H1 (cell line): Measurements from ENCODE around the gene HNF4A. TPM values are rescaled to one million over a fixed set of nuclear protein-coding genes. Genes with fewer than 3 reads are reported as not detected.

ENCODE experiments used
- CTCF ChIA-PET: fragments of 300-600 bp; sonication (Branson Sonifier 250); formaldehyde crosslinking; loops from one replicate; lab custom pipeline; 2021; ENCODE audit not compliant: partially characterized antibody; lab: Charles Lee
- POLR2A ChIA-PET: fragments of 300-600 bp; sonication (Branson Sonifier 250); formaldehyde crosslinking; loops from one replicate; lab custom pipeline; 2021; ENCODE audit warnings: inconsistent platforms; ENCODE audit not compliant: partially characterized antibody; lab: Charles Lee
- DNase-seq, 2 experiments: peaks; one replicate each; pipeline versions ENCODE4 v3.0.0 to v3.0.0-alpha.2; 2010 to 2022; ENCODE audit warnings: low spot score in 2 of 2, low read depth in 1 of 2, mixed read lengths in 1 of 2
- FAIRE-seq: peaks from 2 replicates; lab custom pipeline; 2011; peaks lifted over from hg19 to GRCh38; lab: Jason Lieb, UNC
- H2AFZ ChIP-seq: 2 replicates; pipeline ENCODE4 v1.8.1; 2012; ENCODE audit warnings: low read length, inconsistent platforms
- H2AK5ac ChIP-seq: 2 replicates; pipeline ENCODE4 v1.6.1; 2013; ENCODE audit warnings: low read depth, low read length
- H2BK120ac ChIP-seq: replicated peaks from 2 replicates; pipeline ENCODE3; 2013; ENCODE audit warnings: low read depth, low read length, inconsistent platforms
- H2BK12ac ChIP-seq: 2 replicates; pipeline ENCODE4 v1.6.1; 2013; ENCODE audit warnings: low read depth, low read length
- H2BK15ac ChIP-seq: 2 replicates; pipeline ENCODE4 v1.6.1; 2013; ENCODE audit warnings: low read length
- H2BK20ac ChIP-seq: 2 replicates; pipeline ENCODE4 v1.6.1; 2013; ENCODE audit warnings: low read length
- H2BK5ac ChIP-seq: 2 replicates; pipeline ENCODE4 v1.6.1; 2013; ENCODE audit warnings: low read depth, low read length
- H3K14ac ChIP-seq: 2 replicates; pipeline ENCODE4 v1.6.1; 2013; ENCODE audit warnings: inconsistent platforms; ENCODE audit not compliant: insufficient read length
- H3K18ac ChIP-seq: 2 replicates; pipeline ENCODE4 v1.6.1; 2013; ENCODE audit warnings: low read length; ENCODE audit errors: extremely low read depth
- H3K23ac ChIP-seq: 2 replicates; pipeline ENCODE4 v1.6.1; 2013; ENCODE audit warnings: inconsistent platforms; ENCODE audit not compliant: insufficient read length
- H3K23me2 ChIP-seq: 2 replicates; pipeline ENCODE4 v1.6.1; 2013; ENCODE audit warnings: low read depth, low read length
- H3K27ac ChIP-seq: 2 replicates; pipeline ENCODE4 v1.6.1; 2011; ENCODE audit warnings: low read depth, low read length, inconsistent platforms
- H3K27me3 ChIP-seq, 4 experiments: replicated peaks in 1 of 4; 1 replicate in 1 of 4; 2 replicates in 3 of 4; pipeline versions ENCODE4 v1.6.1 to v1.8.1; 2011 to 2013; ENCODE audit warnings: low read length in 3 of 4, mild to moderate bottlenecking in 3 of 4, inconsistent platforms in 2 of 4, mixed read lengths in 2 of 4, moderate library complexity in 1 of 4; ENCODE audit not compliant: control insufficient read depth in 3 of 4, insufficient read depth in 3 of 4; ENCODE audit errors: extremely low read depth in 1 of 4
- H3K36me3 ChIP-seq, 4 experiments: 2 replicates each; pipeline versions ENCODE4 v1.6.1 to v1.8.1; 2011 to 2013; ENCODE audit warnings: mild to moderate bottlenecking in 4 of 4, low read length in 3 of 4, moderate library complexity in 2 of 4, control low read depth in 1 of 4, inconsistent platforms in 1 of 4; ENCODE audit not compliant: insufficient read depth in 4 of 4, control insufficient read depth in 2 of 4
- H3K4ac ChIP-seq: replicated peaks from 2 replicates; pipeline ENCODE3; 2013; ENCODE audit warnings: low read length, low read depth, mixed read lengths, inconsistent platforms; ENCODE audit not compliant: insufficient read length
- H3K4me1 ChIP-seq, 4 experiments: replicated peaks in 1 of 4; 1 replicate in 1 of 4; 2 replicates in 3 of 4; pipeline versions ENCODE4 v1.6.1 to v1.8.1; 2011 to 2013; ENCODE audit warnings: low read length in 3 of 4, inconsistent platforms in 2 of 4, mixed read lengths in 1 of 4; ENCODE audit not compliant: insufficient read depth in 4 of 4, control insufficient read depth in 3 of 4
- H3K4me2 ChIP-seq, 2 experiments: 2 replicates each; pipeline versions ENCODE4 v1.6.1 to v1.8.1; 2011 to 2013; ENCODE audit warnings: low read depth in 2 of 2, low read length in 2 of 2, control low read depth in 1 of 2, inconsistent platforms in 1 of 2, mild to moderate bottlenecking in 1 of 2; ENCODE audit not compliant: insufficient read depth in 1 of 2
- H3K4me3 ChIP-seq, 4 experiments: fragments of 200-600, 300-600 bp in 1 of 4; sonication (generic), shearing (Covaris generic), sonication (Bioruptor Twin) in 1 of 4; 2 replicates each; pipeline versions ENCODE4 v1.5.1 to v1.8.1; 2011 to 2016; ENCODE audit warnings: low read length in 4 of 4, low read depth in 3 of 4, control low read depth in 2 of 4, inconsistent platforms in 2 of 4, mild to moderate bottlenecking in 2 of 4, mixed read lengths in 1 of 4, moderate library complexity in 1 of 4; ENCODE audit not compliant: insufficient read depth in 2 of 4; ENCODE audit errors: extremely low read depth in 1 of 4
- H3K56ac ChIP-seq: replicated peaks from 2 replicates; pipeline ENCODE3; 2013; ENCODE audit warnings: low read depth, mild to moderate bottlenecking, mixed read lengths, low read length, inconsistent platforms; ENCODE audit not compliant: insufficient read length
- H3K79me1 ChIP-seq: 2 replicates; pipeline ENCODE4 v1.6.1; 2013; ENCODE audit warnings: low read depth, low read length, control low read depth
- H3K79me2 ChIP-seq, 2 experiments: 2 replicates each; pipeline versions ENCODE4 v1.6.1 to v1.8.1; 2012 to 2013; ENCODE audit warnings: low read length in 2 of 2, mild to moderate bottlenecking in 2 of 2, inconsistent platforms in 1 of 2; ENCODE audit not compliant: insufficient read depth in 2 of 2, control insufficient read depth in 1 of 2
- H3K9ac ChIP-seq, 4 experiments: replicated peaks in 1 of 4; 1 replicate in 1 of 4; 2 replicates in 3 of 4; pipeline versions ENCODE4 v1.6.1 to v1.8.1; 2011 to 2013; ENCODE audit warnings: low read depth in 3 of 4, low read length in 3 of 4, control low read depth in 2 of 4, mild to moderate bottlenecking in 2 of 4, moderate library complexity in 2 of 4, inconsistent platforms in 1 of 4; ENCODE audit errors: extremely low read depth in 1 of 4
- H3K9me3 ChIP-seq, 2 experiments: 2 replicates each; pipeline versions ENCODE4 v1.6.1 to v1.8.1; 2012 to 2013; ENCODE audit warnings: mild to moderate bottlenecking in 2 of 2, moderate library complexity in 2 of 2, control low read depth in 1 of 2, inconsistent platforms in 1 of 2, low read depth in 1 of 2, low read length in 1 of 2, mixed read lengths in 1 of 2; ENCODE audit not compliant: insufficient read depth in 2 of 2
- H4K20me1 ChIP-seq, 2 experiments: replicated peaks in 1 of 2; 2 replicates each; pipeline versions ENCODE3 to v1.8.1; 2011 to 2013; ENCODE audit warnings: inconsistent platforms in 2 of 2, low read length in 2 of 2, mild to moderate bottlenecking in 1 of 2; ENCODE audit not compliant: insufficient read depth in 2 of 2, control insufficient read depth in 1 of 2
- H4K5ac ChIP-seq: 2 replicates; pipeline ENCODE4 v1.6.1; 2013; ENCODE audit warnings: low read length, low read depth, mixed read lengths, inconsistent platforms; ENCODE audit not compliant: insufficient read length
- H4K8ac ChIP-seq: 2 replicates; pipeline ENCODE4 v1.8.0; 2013; ENCODE audit warnings: mild to moderate bottlenecking, moderate library complexity, low read length, inconsistent platforms; ENCODE audit not compliant: insufficient read depth; ENCODE audit errors: extremely low read depth
- H4K91ac ChIP-seq: replicated peaks from 2 replicates; pipeline ENCODE3; 2013; ENCODE audit warnings: low read length, mixed read lengths, inconsistent platforms; ENCODE audit not compliant: insufficient read length
- ASH2L ChIP-seq: fragments of 200-600, 300-600 bp; sonication (generic); IDR thresholded peaks from one replicate; pipeline ENCODE4 v1.7.1; 2017; ENCODE audit warnings: low read length
- ATF3 ChIP-seq: IDR thresholded peaks from 2 replicates; pipeline ENCODE4 v1.6.1; 2011; ENCODE audit warnings: low read depth, mild to moderate bottlenecking, low read length; ENCODE audit not compliant: insufficient read depth
- POLR2A ChIP-seq, 2 experiments: IDR thresholded peaks; 1 replicate in 1 of 2; 2 replicates in 1 of 2; pipeline ENCODE4 v1.6.1; 2011; ENCODE audit warnings: low read depth in 2 of 2, low read length in 2 of 2, mild to moderate bottlenecking in 2 of 2; ENCODE audit errors: control extremely low read depth in 1 of 2
- SIX5 ChIP-seq: IDR thresholded peaks from 2 replicates; pipeline ENCODE4 v1.6.1; 2011; ENCODE audit warnings: mild to moderate bottlenecking, low read depth, low read length
- ZNF274 ChIP-seq: IDR thresholded peaks from 2 replicates; pipeline ENCODE4 v1.7.0; 2012; ENCODE audit warnings: low read length, borderline replicate concordance; ENCODE audit errors: extremely low read depth
- WGBS, 2 experiments: shearing (Covaris generic) in 1 of 2; methylation state at CpG; one replicate each; pipeline versions ENCODE4 v1.1.6 to v1.1.7; 2013 to 2015; ENCODE audit warnings: low lambda C conversion rate in 2 of 2, mixed read lengths in 2 of 2, inconsistent platforms in 1 of 2, low coverage in 1 of 2, missing lambda C conversion rate in 1 of 2; ENCODE audit not compliant: insufficient replicate concordance in 2 of 2, insufficient coverage in 1 of 2, insufficient read length in 1 of 2; ENCODE audit errors: extremely low coverage in 1 of 2, missing lambda C conversion rate in 1 of 2; 5-methylcytosine and 5-hydroxymethylcytosine counted together
- polyA plus RNA-seq, 7 experiments: library from polyadenylated mRNA; depleted of rRNA in 3 of 7; stranded (reverse) in 5 of 7; unstranded in 2 of 7; fragments of >200 nt in 5 of 7; fragments of 200-250 nt in 2 of 7; gene quantifications; 1 replicate in 5 of 7; 2 replicates in 1 of 7; 4 replicates in 1 of 7; pipeline versions ENCODE4 v1.2.1 to v1.2.3, GENCODE V29; 2011 to 2013; ENCODE audit warnings: missing spikeins in 2 of 7, mixed read lengths in 2 of 7
- total RNA-seq: library from RNA; stranded (reverse); fragmentation: NEBNext Ultra II Directional; extraction: Animal tissue kit (Norgen Biotek cat#: 25700); gene quantifications from 2 replicates; pipeline ENCODE4 v1.2.1, GENCODE V29; 2021

The HNF4A gene
- total and polyA plus RNA-seq, 2 of the 8 experiments (the other 6 are each of a cell fraction or from before 2014, with no cell fraction given) = 0.03 TPM; not detected in 1

- Histone ChIP-seq H3K27me3 (no peaks in the 10 kb centered on the region), H3K9ac (no peak overlapping the region), H2BK15ac (no peak overlapping the region), H4K8ac (no peak overlapping the region), H3K18ac (no peak overlapping the region), H2BK20ac (no peak overlapping the region), H3K56ac (no peak overlapping the region), H2AFZ (no peak overlapping the region), H3K4me3 (no peak overlapping the region), H3K36me3 (no peaks in the 10 kb centered on the region), H3K4me2 (no peak overlapping the region), H3K23ac (no peak overlapping the region), H3K14ac (no peak overlapping the region), H4K91ac (no peak overlapping the region), H2BK120ac (no peak overlapping the region), H2BK12ac (no peak overlapping the region), H4K20me1 (no peaks in the 10 kb centered on the region), H3K27ac (no peak overlapping the region), H3K9me3 (no peaks in the 10 kb centered on the region), H3K4me1 (no peaks in the 10 kb centered on the region), H3K79me2 (no peaks in the 10 kb centered on the region), H3K79me1 (no peaks in the 10 kb centered on the region), H2BK5ac (no peak overlapping the region), H2AK5ac (0 out of 2 replicates have a peak overlapping the region, but pooled peaks have one; percentile 24), H3K23me2 (no peaks in the 10 kb centered on the region), H3K4ac (no peak overlapping the region), H4K5ac (no peak overlapping the region)
- TF ChIP-seq SIX5 = no peak
- no peak for TF ChIP-seq ZNF274
- no peak for TF ChIP-seq ATF3
- no peak for TF ChIP-seq POLR2A (IDR thresholded peaks at IDR 0.05; ENCODE audit: control extremely low read depth in 1 of 2, low read depth in 2 of 2, low read length in 2 of 2)
- TF ChIP-seq ASH2L = no peak
- ChIA-PET POLR2A (no interaction called here), CTCF (no interaction called here)
- FAIRE-seq (no peak), DNase-seq (no peak)
- 87% methylated on average over 6 of the region's 6 CpGs; no CpG with 5 or more reads in 1 of the 2 experiments for WGBS, 2 experiments
Measured at GRCh38 chr20:44445742-44446710, 90.5 kb downstream of the HNF4A start.
